NCI-H128 (cell line): ENCODE results near the gene XPO6.
"Not testable (repeated sequence)": the region's sequence is repeated elsewhere in the genome, so short reads cannot be mapped to it uniquely, and the experiment has no call there.

Experiments used
- DNase-seq: peaks from one replicate; lab custom pipeline; 2025; ENCODE audit not compliant: unreplicated experiment; lab: John Stamatoyannopoulos, UW

Gene XPO6

DNA sequence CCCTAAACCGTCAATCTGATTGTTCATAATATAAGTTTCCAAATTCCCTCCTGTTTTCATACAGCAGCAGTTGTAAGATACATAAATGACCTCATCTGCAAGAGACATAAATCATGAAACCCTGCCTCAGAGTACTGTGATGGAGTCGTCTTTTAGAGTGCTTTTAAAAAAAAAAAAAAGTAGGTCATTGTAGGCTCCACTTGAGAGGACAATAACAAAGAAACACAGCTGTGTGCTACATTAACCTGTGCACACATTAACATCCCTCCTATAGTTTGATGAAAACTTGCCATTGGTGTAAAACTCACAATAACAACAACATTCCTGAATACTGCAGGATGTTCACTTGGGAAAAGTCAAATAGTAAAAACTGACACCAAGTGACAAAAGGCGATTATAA lies 56.5 kb downstream of the XPO6 start:
- DNase-seq, result no peak

DNA sequence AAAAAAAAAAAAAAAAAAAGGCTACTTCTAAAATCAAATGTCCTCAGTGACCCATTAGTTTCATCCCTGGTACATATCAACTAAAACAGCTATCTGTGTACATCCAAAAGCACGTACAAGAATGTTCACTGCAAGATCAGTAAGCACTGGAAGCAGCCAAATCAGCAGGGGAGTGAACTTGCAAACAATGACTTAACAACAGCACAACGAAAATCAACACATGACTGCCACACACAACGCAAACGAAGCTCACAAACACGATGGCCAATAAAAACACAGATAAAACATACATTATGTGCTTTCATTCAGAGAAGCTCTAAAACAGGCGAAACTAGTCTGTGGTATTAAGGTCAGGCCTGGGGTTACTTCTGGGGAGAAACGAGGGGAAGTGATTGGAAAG lies 60.6 kb downstream of the XPO6 start:
- no peak for DNase-seq

GRCh38 chr16:28149011-28149888 lies 62.5 kb downstream of the XPO6 start:
- DNase-seq, result no peak

- DNase-seq, result no peak
Measured at GRCh38 chr16:28146536-28146935, 65.2 kb downstream of the XPO6 start.

GRCh38 chr16:28145796-28146195 lies 66.0 kb downstream of the XPO6 start:
- DNase-seq, result no peak

DNA sequence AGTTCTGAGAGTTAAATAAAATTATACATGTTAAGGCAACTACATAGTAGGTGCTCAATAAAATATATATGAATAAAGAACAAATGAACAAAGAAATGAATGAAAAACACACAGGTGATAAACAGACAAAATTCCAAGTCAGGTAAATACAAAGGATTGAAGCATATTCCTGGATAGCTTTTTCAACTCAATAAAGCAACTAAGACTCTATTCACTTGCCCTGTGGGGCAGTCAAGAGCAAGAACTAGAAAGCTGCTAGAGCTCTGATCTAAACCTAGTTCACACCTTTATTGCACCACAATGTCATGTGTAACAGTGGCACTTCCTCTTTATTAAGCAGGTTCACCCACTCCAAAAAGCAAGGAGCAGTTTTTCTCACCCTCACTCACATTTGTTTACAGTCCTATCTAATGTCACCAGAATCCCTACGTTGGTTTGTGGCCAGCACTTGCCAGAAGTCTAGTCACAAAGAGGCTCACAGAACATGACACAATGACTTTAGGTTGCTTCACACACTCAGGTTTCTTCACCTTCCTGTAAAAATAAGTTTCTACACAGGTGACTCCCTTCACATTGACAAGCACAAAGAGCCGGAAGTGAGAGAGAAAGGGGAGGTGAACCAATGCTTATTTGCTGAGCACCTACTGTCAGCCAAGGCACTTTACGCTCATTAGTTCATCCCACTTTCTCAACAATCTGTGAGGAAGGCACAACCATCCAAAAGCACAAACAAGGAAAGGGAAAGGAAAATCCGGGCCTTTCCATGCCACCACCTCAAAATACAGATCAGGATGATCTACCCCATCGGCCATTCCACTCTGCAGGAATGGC lies 70.8 kb downstream of the XPO6 start:
- DNase-seq, result no peak

DNA sequence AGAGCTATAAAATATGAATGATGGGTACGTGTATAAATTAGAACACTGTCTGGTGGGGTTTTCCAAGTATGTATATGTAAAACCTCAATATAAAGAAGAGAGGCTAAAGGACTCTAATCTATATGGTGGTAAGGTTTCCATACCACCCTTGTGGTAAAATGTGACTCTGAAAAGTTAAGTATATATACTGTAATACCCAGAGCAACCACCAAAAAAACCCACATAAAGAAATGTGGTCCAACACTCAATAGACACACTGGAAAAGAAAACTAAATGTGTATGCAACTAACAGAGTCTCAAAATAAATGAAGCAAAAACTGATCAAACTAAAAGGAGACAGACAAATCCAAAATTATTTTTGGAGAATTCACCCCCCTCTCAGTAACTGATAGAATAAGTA lies 72.2 kb downstream of the XPO6 start:
- DNase-seq, result no peak

GRCh38 chr16:28136751-28137434 lies 74.9 kb downstream of the XPO6 start:
- DNase-seq, result no peak

GRCh38 chr16:28133666-28134065 lies 78.1 kb downstream of the XPO6 start:
- DNase-seq, result no peak

- no peak for DNase-seq
Measured at GRCh38 chr16:28131743-28132393, 79.9 kb downstream of the XPO6 start.

DNA sequence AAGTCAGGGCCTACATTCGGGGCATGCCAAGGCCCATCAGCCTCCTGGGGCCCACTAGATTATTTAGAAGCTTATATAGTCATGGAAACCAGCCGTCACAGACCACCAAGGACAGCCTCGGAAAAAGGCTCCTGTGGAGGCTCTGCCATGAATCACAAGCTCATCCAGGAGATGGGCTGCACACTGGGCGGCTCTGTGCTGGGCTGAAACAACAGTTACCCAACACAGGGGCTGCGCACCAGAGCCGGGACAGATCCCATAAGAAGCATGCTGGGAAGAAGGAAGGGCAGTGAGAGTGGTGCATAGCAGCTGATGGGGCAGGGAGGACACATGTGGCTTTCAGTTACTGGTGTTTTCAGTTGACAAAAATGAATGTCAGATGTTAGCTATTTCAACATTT lies 80.6 kb downstream of the XPO6 start:
- no peak for DNase-seq

- no peak for DNase-seq
Measured at GRCh38 chr16:28130099-28131088, 81.4 kb downstream of the XPO6 start.

GRCh38 chr16:28126684-28127620 lies 84.8 kb downstream of the XPO6 start:
- DNase-seq, result no peak

DNA sequence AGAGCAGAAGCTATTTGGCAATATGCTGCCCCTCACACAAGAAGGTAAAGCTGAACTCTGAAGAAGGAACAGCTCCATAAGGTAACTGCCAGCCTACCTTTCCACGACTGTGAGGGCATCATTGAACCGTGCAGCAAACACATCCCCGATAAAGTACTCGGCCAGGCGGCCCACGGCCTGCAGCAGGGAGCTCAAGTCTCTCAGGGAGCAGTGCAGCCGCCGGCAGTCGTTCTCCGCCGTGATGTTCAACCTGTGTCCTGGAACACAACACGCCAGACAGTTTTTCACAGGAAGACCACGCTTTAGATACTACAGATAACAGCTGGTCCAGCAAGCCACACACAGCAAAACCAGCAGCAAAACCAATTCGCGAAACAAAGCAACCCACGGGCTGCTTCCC lies 86.2 kb downstream of the XPO6 start:
- DNase-seq, result no peak

DNA sequence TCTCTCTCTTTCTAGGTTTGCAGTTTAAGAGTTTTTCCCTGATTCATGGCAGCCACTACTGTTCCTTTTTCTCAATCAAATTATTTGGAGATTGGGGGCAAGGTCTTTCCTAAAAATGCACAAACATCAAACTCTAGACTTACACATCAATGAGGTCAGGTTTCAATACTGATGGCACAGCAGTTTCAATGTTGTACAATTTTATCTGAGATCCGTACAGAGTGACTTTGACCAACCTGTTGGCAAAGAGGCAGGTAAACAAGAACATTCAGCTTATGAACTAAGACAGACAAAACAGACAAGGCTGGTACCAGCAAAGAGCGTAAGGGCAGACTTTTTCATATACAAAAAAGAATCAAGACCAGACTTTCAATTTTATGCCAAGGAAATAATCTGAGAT lies 90.2 kb downstream of the XPO6 start:
- no peak for DNase-seq

- no peak for DNase-seq
Measured at GRCh38 chr16:28120754-28121153, 91.0 kb downstream of the XPO6 start.

DNA sequence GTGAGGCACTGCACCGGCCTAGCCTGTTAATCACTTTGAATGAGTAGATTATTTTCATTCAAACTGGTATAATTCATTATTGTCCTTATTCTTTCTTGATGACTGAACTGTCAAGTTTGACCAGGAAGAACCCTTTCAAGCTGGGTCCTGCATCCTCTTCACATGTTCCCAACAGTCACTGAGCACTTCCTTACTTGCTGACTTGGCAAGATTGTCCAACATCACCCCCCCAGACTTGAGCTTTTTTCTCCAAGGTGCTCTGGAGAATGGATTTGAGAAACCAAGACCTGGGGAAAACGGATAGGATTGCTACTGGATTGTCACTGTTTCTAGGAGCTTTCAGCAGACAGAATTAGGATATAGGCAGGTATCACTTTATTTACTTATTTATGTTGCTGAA lies 93.1 kb downstream of the XPO6 start:
- no peak for DNase-seq

DNA sequence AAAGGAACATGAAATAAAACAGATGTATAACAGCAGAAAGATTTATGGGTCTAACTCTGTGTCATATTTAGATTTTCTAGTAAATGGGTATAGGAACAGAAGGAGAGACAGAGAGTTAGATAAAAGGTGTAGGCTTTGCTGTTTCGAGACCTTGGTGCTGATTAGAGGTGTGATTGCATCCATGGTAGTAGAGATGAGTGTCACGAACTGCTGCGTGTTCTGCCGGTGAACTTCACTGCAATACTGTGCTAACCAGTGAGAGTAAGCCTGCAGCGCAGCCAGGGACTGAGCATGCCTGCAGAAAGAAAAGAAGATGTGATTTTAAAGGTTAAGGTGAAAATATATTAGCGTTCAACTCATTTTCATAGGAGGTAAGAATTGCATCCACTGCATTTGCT lies 94.6 kb downstream of the XPO6 start:
- no peak for DNase-seq

GRCh38 chr16:28115866-28116265 lies 95.9 kb downstream of the XPO6 start:
- not testable (repeated sequence) for DNase-seq
